Ascending aorta (tissue), 2 donors: ENCODE data around the gene SULT2B1. TPM values are rescaled to one million over a fixed set of nuclear protein-coding genes. Genes with fewer than 3 reads are reported as not detected.

ENCODE experiments used
- DNase-seq, 2 donors: peaks; one replicate each; pipeline ENCODE4 v3.0.0-alpha.2; 2019; ENCODE audit warnings: low spot score in 2 of 2
- H3K27ac ChIP-seq, 2 donors: fragments of 200-600 bp; sonication (generic); one replicate each; pipeline ENCODE4 v1.5.1; 2016 to 2017; ENCODE audit warnings: mild to moderate bottlenecking in 1 of 2
- H3K27me3 ChIP-seq: fragments of 200-600 bp; sonication (generic); one replicate; pipeline ENCODE4 v1.5.1; 2017
- H3K36me3 ChIP-seq, 2 donors: fragments of 200-600 bp; sonication (generic); one replicate each; pipeline ENCODE4 v1.5.1; 2016
- H3K4me1 ChIP-seq, 2 donors: fragments of 200-600 bp; sonication (generic); one replicate each; pipeline ENCODE4 v1.5.1; 2016 to 2017; ENCODE audit warnings: mild to moderate bottlenecking in 1 of 2
- H3K4me3 ChIP-seq, 2 donors: fragments of 200-600 bp; sonication (generic); one replicate each; pipeline ENCODE4 v1.5.1; 2016 to 2017; ENCODE audit warnings: mild to moderate bottlenecking in 1 of 2
- H3K9me3 ChIP-seq, 2 donors: fragments of 200-600 bp; sonication (generic); one replicate each; pipeline ENCODE4 v1.5.1; 2016
- intact Hi-C: fragments of 100-400 bp; cut with DNase I; formaldehyde crosslinking; loops from one replicate; pipeline ENCODE4 v1.15.1; 2023
- total RNA-seq: library from RNA; depleted of rRNA; stranded (reverse); fragments of >200 nt; gene quantifications from one replicate; pipeline ENCODE4 v1.1.0, GENCODE V29; 2016
- TF ChIP-seq, protein P1 (sequence below), 3 experiments: fragments of 200-600 bp in 2 of 3; fragments of 450-650 bp in 1 of 3; sonication (generic) in 2 of 3; IDR thresholded peaks; one replicate each; pipeline ENCODE4 v1.5.1; 2016 to 2019; ENCODE audit warnings: antibody characterized with exemption in 3 of 3, mild to moderate bottlenecking in 1 of 3, moderate library complexity in 1 of 3

The SULT2B1 gene
- total RNA-seq, 1 donor from 2014 or later: not detected

DNA sequence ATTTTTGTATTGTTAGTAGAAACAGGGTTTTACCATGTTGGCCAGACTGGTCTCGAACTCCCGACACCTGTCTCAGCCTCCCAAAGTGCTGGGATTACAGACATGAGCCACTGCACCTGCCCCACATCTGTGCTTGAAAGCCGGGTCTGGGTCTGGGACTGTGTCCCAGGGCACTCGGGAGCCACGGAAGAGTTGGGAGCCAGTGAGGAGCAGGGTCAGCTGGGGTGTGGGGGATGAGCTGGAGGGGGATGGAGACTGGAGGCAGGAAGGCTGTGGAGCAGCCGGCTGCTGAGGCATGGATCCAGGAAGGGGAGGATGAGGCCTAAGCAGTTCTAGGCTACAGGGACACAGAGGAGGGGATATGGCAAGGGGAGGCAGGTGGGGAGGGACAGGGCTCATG, 43.9 kb downstream of the SULT2B1 start:
- Histone ChIP-seq H3K4me1 (no peaks in the 10 kb centered on the region), H3K9me3 (no peaks in the 10 kb centered on the region), H3K36me3 (no peaks in the 10 kb centered on the region), H3K27ac (no peak overlapping the region), H3K4me3 (no peak overlapping the region), H3K27me3 (no peaks in the 10 kb centered on the region)
- TF ChIP-seq, protein P1, sequence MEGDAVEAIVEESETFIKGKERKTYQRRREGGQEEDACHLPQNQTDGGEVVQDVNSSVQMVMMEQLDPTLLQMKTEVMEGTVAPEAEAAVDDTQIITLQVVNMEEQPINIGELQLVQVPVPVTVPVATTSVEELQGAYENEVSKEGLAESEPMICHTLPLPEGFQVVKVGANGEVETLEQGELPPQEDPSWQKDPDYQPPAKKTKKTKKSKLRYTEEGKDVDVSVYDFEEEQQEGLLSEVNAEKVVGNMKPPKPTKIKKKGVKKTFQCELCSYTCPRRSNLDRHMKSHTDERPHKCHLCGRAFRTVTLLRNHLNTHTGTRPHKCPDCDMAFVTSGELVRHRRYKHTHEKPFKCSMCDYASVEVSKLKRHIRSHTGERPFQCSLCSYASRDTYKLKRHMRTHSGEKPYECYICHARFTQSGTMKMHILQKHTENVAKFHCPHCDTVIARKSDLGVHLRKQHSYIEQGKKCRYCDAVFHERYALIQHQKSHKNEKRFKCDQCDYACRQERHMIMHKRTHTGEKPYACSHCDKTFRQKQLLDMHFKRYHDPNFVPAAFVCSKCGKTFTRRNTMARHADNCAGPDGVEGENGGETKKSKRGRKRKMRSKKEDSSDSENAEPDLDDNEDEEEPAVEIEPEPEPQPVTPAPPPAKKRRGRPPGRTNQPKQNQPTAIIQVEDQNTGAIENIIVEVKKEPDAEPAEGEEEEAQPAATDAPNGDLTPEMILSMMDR (IDR thresholded peaks at IDR 0.05): no peak
- intact Hi-C loops: no loop called here
- DNase-seq: no peak

DNA sequence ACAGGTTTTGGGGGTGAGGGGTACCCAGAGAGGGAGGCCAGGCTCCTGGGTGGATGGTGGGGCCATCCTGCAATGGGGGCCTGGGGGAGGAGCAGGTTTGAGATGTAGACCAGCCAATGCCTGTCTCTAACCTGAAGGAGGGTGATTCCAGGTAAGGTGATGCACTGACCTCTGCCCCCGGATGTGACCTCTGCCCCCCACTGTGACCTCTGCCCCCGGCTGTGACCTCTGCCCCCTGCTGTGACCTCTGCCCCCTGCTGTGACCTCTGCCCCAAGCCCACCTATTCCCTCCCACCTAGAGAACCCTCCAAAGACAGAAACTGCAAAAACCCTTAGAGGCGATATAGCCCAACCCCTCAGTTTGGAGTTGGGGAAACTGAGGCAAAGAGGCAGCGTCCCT, 44.3 kb downstream of the SULT2B1 start:
- Histone ChIP-seq H3K9me3 (no peaks in the 10 kb centered on the region), H3K4me3 (no peak overlapping the region), H3K4me1 (no peaks in the 10 kb centered on the region), H3K27ac (no peak overlapping the region), H3K27me3 (no peaks in the 10 kb centered on the region), H3K36me3 (no peaks in the 10 kb centered on the region)
- DNase-seq: no peak
- intact Hi-C loops: no loop called here
- TF ChIP-seq, protein P1 (IDR thresholded peaks at IDR 0.05): no peak

GRCh38 chr19:48596679-48597465, 44.9 kb downstream of the SULT2B1 start:
- no peak for DNase-seq
- H3K4me1 ChIP-seq: no peaks in the 10 kb centered on the region
- no peak overlapping the region for H3K27ac ChIP-seq
- no peak overlapping the region for H3K4me3 ChIP-seq
- H3K27me3 ChIP-seq: no peaks in the 10 kb centered on the region
- H3K9me3 ChIP-seq: no peaks in the 10 kb centered on the region
- no peaks in the 10 kb centered on the region for H3K36me3 ChIP-seq
- intact Hi-C loops: no loop called here
- TF ChIP-seq, protein P1 (IDR thresholded peaks at IDR 0.05): no peak

DNA sequence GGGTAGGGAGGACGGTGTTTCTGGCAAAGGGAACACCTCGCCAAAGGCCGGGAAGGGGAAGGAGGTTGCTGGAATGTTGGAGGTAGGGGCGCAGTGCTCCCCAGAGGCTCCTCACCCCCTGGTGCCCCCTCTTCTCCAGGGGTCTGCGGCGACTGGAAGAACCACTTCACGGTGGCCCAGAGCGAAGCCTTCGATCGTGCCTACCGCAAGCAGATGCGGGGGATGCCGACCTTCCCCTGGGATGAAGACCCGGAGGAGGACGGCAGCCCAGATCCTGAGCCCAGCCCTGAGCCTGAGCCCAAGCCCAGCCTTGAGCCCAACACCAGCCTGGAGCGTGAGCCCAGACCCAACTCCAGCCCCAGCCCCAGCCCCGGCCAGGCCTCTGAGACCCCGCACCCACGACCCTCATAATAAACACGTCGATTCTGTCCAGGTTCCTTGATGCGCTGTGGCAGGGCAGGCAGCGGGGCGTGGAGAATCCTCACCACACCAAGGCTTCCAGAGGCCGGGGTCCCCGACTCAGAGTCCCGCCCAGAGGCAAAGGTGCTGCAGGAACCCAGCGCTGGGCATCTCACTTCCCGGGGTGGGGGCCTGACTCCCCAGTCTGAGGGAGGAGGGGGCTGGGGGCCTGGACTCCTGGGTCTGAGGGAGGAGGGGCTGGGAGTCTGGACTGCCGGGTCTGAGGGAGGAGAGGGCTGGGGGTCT, 47.2 kb downstream of the SULT2B1 start:
- Histone ChIP-seq H3K27me3 (no peaks in the 10 kb centered on the region), H3K36me3 (no peaks in the 10 kb centered on the region), H3K4me3 (no peak overlapping the region), H3K27ac (no peak overlapping the region), H3K9me3 (no peaks in the 10 kb centered on the region), H3K4me1 (no peaks in the 10 kb centered on the region)
- TF ChIP-seq, protein P1 (IDR thresholded peaks at IDR 0.05): no peak
- intact Hi-C loops: no loop called here
- DNase-seq: no peak

DNA sequence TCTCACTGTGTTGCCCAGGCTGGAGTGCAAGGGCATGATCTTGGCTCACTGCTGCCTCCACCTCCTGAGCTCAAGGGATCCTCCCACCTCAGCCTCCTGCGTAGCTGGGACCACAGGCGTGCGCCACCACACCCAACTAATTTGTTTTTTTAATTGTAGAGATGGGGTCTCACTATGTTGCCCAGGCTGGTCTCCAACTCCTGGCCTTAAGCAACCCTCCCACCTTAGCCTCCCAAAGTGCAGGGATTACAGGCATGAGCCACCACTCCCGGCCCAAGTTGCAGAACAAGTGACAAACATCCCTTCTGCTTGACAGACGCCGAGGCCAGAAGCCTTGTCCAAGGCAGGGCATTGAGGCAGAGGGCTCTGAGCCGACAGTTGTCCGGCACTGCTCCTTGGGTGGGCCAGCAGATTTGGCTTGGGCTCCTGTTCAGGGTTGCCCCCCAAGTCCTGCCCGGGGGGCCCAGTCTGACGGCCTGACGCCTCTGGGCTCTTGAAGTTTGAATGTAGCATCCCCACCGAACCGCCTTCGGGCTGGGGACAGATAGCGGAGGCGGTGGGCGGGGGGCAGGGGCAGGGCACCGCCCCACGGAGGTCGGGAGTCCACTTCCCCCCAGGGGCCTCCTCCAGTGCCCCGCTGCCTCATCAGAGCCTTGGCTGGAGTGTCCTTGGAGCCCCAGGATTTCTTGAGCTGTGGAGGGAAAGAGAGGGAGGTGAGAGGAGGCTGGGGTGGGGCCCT, 48.9 kb downstream of the SULT2B1 start:
- TF ChIP-seq, protein P1 (IDR thresholded peaks at IDR 0.05): no peak
- H3K9me3 ChIP-seq: no peaks in the 10 kb centered on the region
- H3K36me3 ChIP-seq: no peaks in the 10 kb centered on the region
- H3K4me1 ChIP-seq: no peaks in the 10 kb centered on the region
- no peaks in the 10 kb centered on the region for H3K27me3 ChIP-seq
- no peak overlapping the region for H3K27ac ChIP-seq
- no peak overlapping the region for H3K4me3 ChIP-seq
- intact Hi-C loops: no loop called here
- DNase-seq: no peak
